HCT116 (cell line): ENCODE data around the gene STRBP. TPM values are rescaled to one million over a fixed set of nuclear protein-coding genes. Genes with fewer than 3 reads are reported as not detected.

ENCODE experiments used
- ATAC-seq: fragments of 200-7000 bp; cut with Tn5 transposase; 2 replicates; pipeline ENCODE4 v1.9.1; 2020; ENCODE audit warnings: mild to moderate bottlenecking, moderate library complexity
- BruUV-seq: library from RNA; stranded (reverse); fragments of 400-500 nt; replicated peaks from 2 replicates; lab custom pipeline; 2021; lab: Mats Ljungman, UMichigan
- CTCF ChIA-PET: fragments of 300-600 bp; sonication (Branson Sonifier 250); formaldehyde crosslinking; loops from one replicate; lab custom pipeline; 2021; ENCODE audit warnings: antibody characterized with exemption; lab: Charles Lee
- POLR2A ChIA-PET: fragments of 300-600, 350-600 bp; sonication (Branson Sonifier 250); formaldehyde crosslinking; loops from one replicate; lab custom pipeline; 2021; ENCODE audit warnings: antibody characterized with exemption; lab: Charles Lee
- RAD21 ChIA-PET, 2 experiments: fragments of 300-600 bp; sonication (Branson Sonifier 250); formaldehyde crosslinking; loops; one replicate each; lab custom pipeline; 2023; ENCODE audit warnings: low total read pairs in 2 of 2; ENCODE audit not compliant: uncharacterized antibody in 2 of 2, unreplicated experiment in 2 of 2, low non-redundant PET in 1 of 2; lab: Charles Lee
- DNase-seq: peaks from one replicate; pipeline ENCODE4 v3.0.0-alpha.2; 2010; ENCODE audit warnings: low read depth, low spot score
- H2AFZ ChIP-seq: fragments of 200-600 bp; shearing (Covaris generic), sonication (generic); 2 replicates; pipeline ENCODE4 v1.6.1; 2017; ENCODE audit warnings: low read depth, mixed run types, mixed read lengths, antibody characterized with exemption, low read length; ENCODE audit not compliant: poor library complexity, severe bottlenecking
- H3K27ac ChIP-seq: 2 replicates; pipeline ENCODE4 v1.5.1; 2012; ENCODE audit warnings: low read depth, low read length
- H3K27me3 ChIP-seq: fragments of 200-600 bp; sonication (generic); 2 replicates; pipeline ENCODE4 v1.6.1; 2016; ENCODE audit warnings: mixed run types, low read length, mixed read lengths; ENCODE audit not compliant: insufficient read depth
- H3K36me3 ChIP-seq, 2 experiments: fragments of 200-500 bp in 1 of 2; fragments of 200-600 bp in 1 of 2; sonication (Bioruptor generic) in 1 of 2; sonication (generic) in 1 of 2; 2 replicates each; pipeline versions ENCODE4 v1.5.1 to v1.6.1; 2014 to 2016; ENCODE audit warnings: low read length in 2 of 2, inconsistent platforms in 1 of 2, mixed read lengths in 1 of 2, mixed run types in 1 of 2; ENCODE audit not compliant: insufficient read depth in 2 of 2, control insufficient read depth in 1 of 2
- H3K4me1 ChIP-seq, 2 experiments: fragments of 200-600 bp in 1 of 2; sonication (generic) in 1 of 2; 2 replicates each; pipeline versions ENCODE4 v1.5.1 to v1.6.1; 2012 to 2017; ENCODE audit warnings: low read length in 2 of 2, inconsistent platforms in 1 of 2, mild to moderate bottlenecking in 1 of 2, mixed read lengths in 1 of 2, mixed run types in 1 of 2, moderate library complexity in 1 of 2; ENCODE audit not compliant: insufficient read depth in 2 of 2, control insufficient read depth in 1 of 2
- H3K4me2 ChIP-seq: fragments of 200-600 bp; sonication (generic); 2 replicates; pipeline ENCODE4 v1.6.1; 2017; ENCODE audit warnings: mixed run types, low read length, mixed read lengths
- H3K4me3 ChIP-seq, 2 experiments: fragments of 200-600 bp in 1 of 2; sonication (generic) in 1 of 2; replicated peaks in 1 of 2; 2 replicates each; pipeline ENCODE4 v1.5.1; 2011 to 2016; ENCODE audit warnings: low read length in 2 of 2, control low read depth in 1 of 2, low read depth in 1 of 2, mild to moderate bottlenecking in 1 of 2, mixed read lengths in 1 of 2, mixed run types in 1 of 2
- H3K79me2 ChIP-seq: fragments of 200-600 bp; sonication (generic); 2 replicates; pipeline ENCODE4 v1.6.1; 2017; ENCODE audit warnings: mild to moderate bottlenecking, mixed run types, low read length, moderate library complexity, mixed read lengths; ENCODE audit not compliant: insufficient read depth
- H3K9ac ChIP-seq: fragments of 200-600 bp; sonication (generic); 2 replicates; pipeline ENCODE4 v1.6.1; 2016; ENCODE audit warnings: low read length, mixed read lengths
- H3K9me2 ChIP-seq: fragments of 200-600 bp; sonication (generic), shearing (Covaris generic); 2 replicates; pipeline ENCODE4 v1.6.1; 2017; ENCODE audit warnings: mixed run types, mild to moderate bottlenecking, moderate library complexity; ENCODE audit not compliant: insufficient read depth
- H3K9me3 ChIP-seq, 2 experiments: fragments of 200-500 bp in 1 of 2; fragments of 200-600 bp in 1 of 2; sonication (Bioruptor generic) in 1 of 2; sonication (generic) in 1 of 2; 2 replicates each; pipeline ENCODE4 v1.6.1; 2014 to 2017; ENCODE audit warnings: low read length in 2 of 2, mixed read lengths in 2 of 2, inconsistent platforms in 1 of 2, low read depth in 1 of 2, mild to moderate bottlenecking in 1 of 2, mixed run types in 1 of 2, moderate library complexity in 1 of 2; ENCODE audit not compliant: control insufficient read depth in 1 of 2, insufficient read depth in 1 of 2
- H4K20me1 ChIP-seq: fragments of 200-600 bp; sonication (generic), shearing (Covaris generic); 2 replicates; pipeline ENCODE4 v1.6.1; 2017; ENCODE audit warnings: mixed run types, mild to moderate bottlenecking, moderate library complexity; ENCODE audit not compliant: insufficient read depth
- ATF3 ChIP-seq: IDR thresholded peaks from 2 replicates; pipeline ENCODE4 v1.6.1; 2012
- CBX3 ChIP-seq: IDR thresholded peaks from 2 replicates; pipeline ENCODE4 v1.6.1; 2012; ENCODE audit warnings: low read depth
- CEBPB ChIP-seq: IDR thresholded peaks from 2 replicates; pipeline ENCODE4 v1.6.1; 2012; ENCODE audit warnings: low read depth
- CTCF ChIP-seq, 3 experiments: fragments of 200-600 bp in 1 of 3; sonication (generic) in 1 of 3; IDR thresholded peaks in 2 of 3; conservative IDR thresholded peaks in 1 of 3; 2 replicates each; pipeline ENCODE4 v1.5.1; 2012 to 2017; ENCODE audit warnings: low read depth in 2 of 3, low read length in 2 of 3, antibody characterized with exemption in 1 of 3, borderline replicate concordance in 1 of 3, control low read depth in 1 of 3, mild to moderate bottlenecking in 1 of 3, mixed read lengths in 1 of 3, mixed run types in 1 of 3, moderate library complexity in 1 of 3; ENCODE audit not compliant: insufficient read depth in 1 of 3
- EGR1 ChIP-seq: IDR thresholded peaks from 2 replicates; pipeline ENCODE4 v1.6.1; 2012; ENCODE audit warnings: low read depth
- ELF1 ChIP-seq: IDR thresholded peaks from 2 replicates; pipeline ENCODE4 v1.6.1; 2012; ENCODE audit warnings: low read depth, borderline replicate concordance
- EZH2phosphoT487 ChIP-seq: fragments of 200-600 bp; IDR thresholded peaks from 2 replicates; pipeline ENCODE4 v1.6.1; 2018; ENCODE audit warnings: antibody characterized with exemption, borderline replicate concordance
- FOSL1 ChIP-seq: IDR thresholded peaks from 2 replicates; pipeline ENCODE4 v1.6.1; 2012; ENCODE audit warnings: low read depth
- JUND ChIP-seq: IDR thresholded peaks from 2 replicates; pipeline ENCODE4 v1.6.1; 2012
- MAX ChIP-seq: IDR thresholded peaks from 2 replicates; pipeline ENCODE4 v1.6.1; 2012
- POLR2A ChIP-seq: IDR thresholded peaks from 2 replicates; pipeline ENCODE4 v1.7.0; 2011; ENCODE audit warnings: borderline replicate concordance; ENCODE audit not compliant: insufficient read depth, insufficient read length; ENCODE audit errors: extremely low read depth
- POLR2AphosphoS5 ChIP-seq: IDR thresholded peaks from 2 replicates; pipeline ENCODE4 v1.6.1; 2011; ENCODE audit warnings: mild to moderate bottlenecking, low read depth, low read length, moderate library complexity
- RAD21 ChIP-seq: IDR thresholded peaks from 2 replicates; pipeline ENCODE4 v1.6.1; 2012; ENCODE audit warnings: low read depth, mild to moderate bottlenecking
- REST ChIP-seq: IDR thresholded peaks from 2 replicates; pipeline ENCODE4 v1.6.1; 2012; ENCODE audit warnings: low read depth
- SIN3A ChIP-seq: IDR thresholded peaks from 2 replicates; pipeline ENCODE4 v1.6.1; 2012; ENCODE audit warnings: low read depth
- SRF ChIP-seq: IDR thresholded peaks from 2 replicates; pipeline ENCODE4 v1.6.1; 2012; ENCODE audit warnings: low read depth
- TCF7L2 ChIP-seq: IDR thresholded peaks from 2 replicates; pipeline ENCODE4 v1.7.0; 2011; ENCODE audit warnings: borderline replicate concordance, inconsistent platforms; ENCODE audit not compliant: insufficient read depth, insufficient read length; ENCODE audit errors: extremely low read depth
- YY1 ChIP-seq: IDR thresholded peaks from 2 replicates; pipeline ENCODE4 v1.6.1; 2011; ENCODE audit warnings: low read length, low read depth, moderate library complexity, mild to moderate bottlenecking; ENCODE audit not compliant: insufficient replicate concordance; ENCODE audit errors: extremely low read depth
- ZBTB33 ChIP-seq: IDR thresholded peaks from 2 replicates; pipeline ENCODE4 v1.6.1; 2011; ENCODE audit warnings: mild to moderate bottlenecking, low read length, moderate library complexity; ENCODE audit not compliant: insufficient replicate concordance; ENCODE audit errors: extremely low read depth
- ZFX ChIP-seq: fragments of 450-650 bp; IDR thresholded peaks from 2 replicates; pipeline ENCODE4 v1.6.1; 2017
- intact Hi-C: fragments of 100-400 bp; cut with micrococcal nuclease; formaldehyde crosslinking; loops from 2 replicates; pipeline ENCODE4 v1.10.0; 2022
- total RNA-seq: library from RNA; stranded (reverse); gene quantifications from one replicate; pipeline ENCODE4 v1.2.1, GENCODE V29; 2021; ENCODE audit not compliant: unreplicated experiment

Gene STRBP
- total RNA-seq, 1 experiment from 2014 or later = 30.4 TPM

DNA sequence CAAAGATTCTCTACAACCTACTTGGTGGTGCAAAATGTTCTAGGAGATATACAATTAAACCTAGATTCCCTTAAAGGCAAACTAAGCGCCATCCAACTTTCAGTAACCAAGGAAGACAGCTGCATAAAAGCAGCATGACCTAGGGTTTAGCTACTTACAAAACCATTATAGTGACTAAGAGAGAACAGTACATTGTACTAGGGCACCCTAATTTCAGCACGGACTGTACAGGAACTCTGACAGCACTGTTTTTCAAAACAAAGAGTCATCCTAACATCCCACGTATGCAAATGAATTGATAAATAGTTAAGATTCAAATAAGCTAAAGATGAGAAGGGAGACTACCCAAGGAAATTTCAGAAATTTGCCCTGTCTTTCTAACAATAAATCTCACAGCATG lies 30.0 kb downstream of the STRBP start:
- no peak for DNase-seq
- Histone ChIP-seq H3K79me2 (peaks cover 54% of the 10 kb centered on the region), H3K9ac (no peak overlapping the region), H3K9me2 (no peaks in the 10 kb centered on the region), H3K27me3 (no peaks in the 10 kb centered on the region), H3K27ac (no peak overlapping the region), H3K36me3 (no peaks in the 10 kb centered on the region), H2AFZ (no peak overlapping the region), H4K20me1 (no peaks in the 10 kb centered on the region), H3K9me3 (no peaks in the 10 kb centered on the region), H3K4me3 (no peak overlapping the region), H3K4me1 (no peaks in the 10 kb centered on the region), H3K4me2 (no peak overlapping the region)
- RAD21 ChIA-PET = no interaction called here
- CTCF ChIA-PET = no interaction called here
- BruUV-seq = no TSS peak
- TF ChIP-seq REST (no peak), YY1 (no peak), ELF1 (no peak), EGR1 (no peak), MAX (no peak), CEBPB (no peak), ZBTB33 (no peak), SIN3A (no peak), ATF3 (no peak), POLR2AphosphoS5 (no peak), FOSL1 (no peak), TCF7L2 (no peak), EZH2phosphoT487 (no peak), RAD21 (no peak), CTCF (IDR thresholded peaks at IDR 0.05 in 2 of 3, conservative IDR thresholded peaks at IDR 0.05 in 1 of 3; ENCODE audit: borderline replicate concordance in 1 of 3, insufficient read depth in 1 of 3, low read depth in 2 of 3, low read length in 2 of 3) (no peak), ZFX (no peak), CBX3 (no peak), SRF (no peak), JUND (no peak), POLR2A (no peak)
- intact Hi-C loops = no loop called here
- ATAC-seq = no peak
- POLR2A ChIA-PET = no interaction called here
